H9 (cell line): ENCODE results near the gene INO80B. TPM values are rescaled to one million over a fixed set of nuclear protein-coding genes. Genes with fewer than 3 reads are reported as not detected.

ENCODE experiments used
- DNase-seq: peaks from one replicate; pipeline ENCODE4 v3.0.0-alpha.2; 2017
- H2AFZ ChIP-seq: one replicate; pipeline ENCODE4 v1.6.1; 2013; ENCODE audit warnings: mild to moderate bottlenecking, low read length, control low read depth, moderate library complexity
- H2AK5ac ChIP-seq: 2 replicates; pipeline ENCODE4 v1.6.1; 2013; ENCODE audit warnings: low read length, control low read depth, mixed read lengths; ENCODE audit not compliant: insufficient read length
- H2BK120ac ChIP-seq: one replicate; pipeline ENCODE4 v1.6.1; 2013; ENCODE audit warnings: low read depth, mild to moderate bottlenecking, low read length, control low read depth, inconsistent platforms; ENCODE audit not compliant: poor library complexity, severe bottlenecking
- H2BK12ac ChIP-seq: 2 replicates; pipeline ENCODE4 v1.6.1; 2013; ENCODE audit warnings: low read length, control low read depth, mixed read lengths, low read depth; ENCODE audit not compliant: insufficient read length
- H2BK15ac ChIP-seq: 2 replicates; pipeline ENCODE4 v1.6.1; 2013; ENCODE audit warnings: low read depth, low read length, control low read depth
- H2BK20ac ChIP-seq: one replicate; pipeline ENCODE4 v1.6.1; 2013; ENCODE audit warnings: low read depth, mild to moderate bottlenecking, low read length, control low read depth, inconsistent platforms; ENCODE audit not compliant: poor library complexity, severe bottlenecking
- H2BK5ac ChIP-seq: 2 replicates; pipeline ENCODE4 v1.6.1; 2013; ENCODE audit warnings: low read length, control low read depth, mixed read lengths; ENCODE audit not compliant: insufficient read length
- H3K14ac ChIP-seq: 2 replicates; pipeline ENCODE4 v1.6.1; 2013; ENCODE audit warnings: low read length, control low read depth; ENCODE audit not compliant: insufficient read depth
- H3K18ac ChIP-seq: 2 replicates; pipeline ENCODE4 v1.6.1; 2013; ENCODE audit warnings: low read depth, mild to moderate bottlenecking, mixed read lengths, low read length, control low read depth; ENCODE audit not compliant: insufficient read length
- H3K23ac ChIP-seq: 2 replicates; pipeline ENCODE4 v1.6.1; 2013; ENCODE audit warnings: low read length, control low read depth, mixed read lengths, low read depth; ENCODE audit not compliant: insufficient read length
- H3K23me2 ChIP-seq: 2 replicates; pipeline ENCODE4 v1.6.1; 2013; ENCODE audit warnings: low read depth, mild to moderate bottlenecking, mixed read lengths, low read length, control low read depth; ENCODE audit not compliant: insufficient read length, poor library complexity, severe bottlenecking
- H3K27ac ChIP-seq: 2 replicates; pipeline ENCODE4 v1.5.1; 2013; ENCODE audit warnings: low read length, control low read depth, mixed read lengths, low read depth; ENCODE audit not compliant: insufficient read length
- H3K27me3 ChIP-seq: 2 replicates; pipeline ENCODE4 v1.6.1; 2013; ENCODE audit warnings: low read length, control low read depth, inconsistent platforms; ENCODE audit not compliant: insufficient read depth
- H3K4ac ChIP-seq: 2 replicates; pipeline ENCODE4 v1.6.1; 2013; ENCODE audit warnings: low read depth, mild to moderate bottlenecking, control low read depth, inconsistent platforms, low read length, moderate library complexity
- H3K4me1 ChIP-seq: 2 replicates; pipeline ENCODE4 v1.6.1; 2013; ENCODE audit warnings: low read length, control low read depth, inconsistent platforms; ENCODE audit not compliant: insufficient read depth
- H3K4me2 ChIP-seq: 2 replicates; pipeline ENCODE4 v1.6.1; 2013; ENCODE audit warnings: low read length, control low read depth, mixed read lengths; ENCODE audit not compliant: insufficient read length, insufficient read depth
- H3K56ac ChIP-seq: 2 replicates; pipeline ENCODE4 v1.6.1; 2013; ENCODE audit warnings: low read depth, mild to moderate bottlenecking, mixed read lengths, low read length, control low read depth; ENCODE audit not compliant: insufficient read length
- H3K79me1 ChIP-seq: 2 replicates; pipeline ENCODE4 v1.6.1; 2013; ENCODE audit warnings: low read depth, mild to moderate bottlenecking, moderate library complexity, low read length, control low read depth, inconsistent platforms; ENCODE audit not compliant: insufficient read depth, poor library complexity, severe bottlenecking
- H3K79me2 ChIP-seq: 2 replicates; pipeline ENCODE4 v1.6.1; 2013; ENCODE audit warnings: low read length, control low read depth, inconsistent platforms; ENCODE audit not compliant: insufficient read depth
- H3K9ac ChIP-seq: 2 replicates; pipeline ENCODE4 v1.6.1; 2013; ENCODE audit warnings: low read length, control low read depth, mixed read lengths; ENCODE audit not compliant: insufficient read length; ENCODE audit errors: extremely low read depth
- H3K9me3 ChIP-seq: one replicate; pipeline ENCODE4 v1.6.1; 2013; ENCODE audit warnings: low read depth, low read length, inconsistent platforms; ENCODE audit not compliant: control insufficient read depth
- H3T11ph ChIP-seq: one replicate; pipeline ENCODE4 v1.6.1; 2013; ENCODE audit warnings: mild to moderate bottlenecking, low read length, control low read depth, inconsistent platforms
- H4K20me1 ChIP-seq: one replicate; pipeline ENCODE4 v1.6.1; 2013; ENCODE audit not compliant: control insufficient read depth, insufficient read length, insufficient read depth
- H4K5ac ChIP-seq: 2 replicates; pipeline ENCODE4 v1.6.1; 2013; ENCODE audit warnings: low read depth, mild to moderate bottlenecking, mixed read lengths, low read length, control low read depth; ENCODE audit not compliant: insufficient read length
- H4K8ac ChIP-seq: replicated peaks from 2 replicates; pipeline ENCODE4 v1.6.1; 2013; ENCODE audit warnings: low read length, control low read depth, mixed read lengths, low read depth; ENCODE audit not compliant: insufficient read length
- H4K91ac ChIP-seq: 2 replicates; pipeline ENCODE4 v1.6.1; 2013; ENCODE audit warnings: low read depth, mild to moderate bottlenecking, moderate library complexity, mixed read lengths, low read length, control low read depth; ENCODE audit not compliant: insufficient read length
- H3K27ac Mint-ChIP-seq, 3 experiments: 2 replicates in 2 of 3; 3 replicates in 1 of 3; pipeline ENCODE4 v1.8.0; 2020 to 2021; ENCODE audit warnings: mixed read lengths in 3 of 3, mild to moderate bottlenecking in 1 of 3, moderate library complexity in 1 of 3
- H3K27me3 Mint-ChIP-seq: 2 replicates; pipeline ENCODE4 v1.8.0; 2021; ENCODE audit warnings: low read depth, mild to moderate bottlenecking, moderate library complexity, mixed read lengths
- H3K36me3 Mint-ChIP-seq, 3 experiments: 2 replicates in 2 of 3; 3 replicates in 1 of 3; pipeline ENCODE4 v1.8.0; 2020 to 2021; ENCODE audit warnings: low read depth in 3 of 3, mixed read lengths in 3 of 3; ENCODE audit not compliant: insufficient read depth in 1 of 3
- H3K4me1 Mint-ChIP-seq, 2 experiments: 2 replicates each; pipeline ENCODE4 v1.8.0; 2020; ENCODE audit warnings: mixed read lengths in 2 of 2
- H3K4me3 Mint-ChIP-seq, 2 experiments: 2 replicates in 1 of 2; 3 replicates in 1 of 2; pipeline ENCODE4 v1.8.0; 2020 to 2021; ENCODE audit warnings: mild to moderate bottlenecking in 2 of 2, mixed read lengths in 2 of 2, moderate library complexity in 1 of 2
- H3K9me3 Mint-ChIP-seq, 2 experiments: 2 replicates in 1 of 2; 3 replicates in 1 of 2; pipeline ENCODE4 v1.8.0; 2020; ENCODE audit warnings: mild to moderate bottlenecking in 2 of 2, mixed read lengths in 2 of 2, moderate library complexity in 1 of 2
- whole genome bisulfite sequencing: extraction: QIAGEN DNeasy Blood & Tissue Kit; methylation state at CpG from one replicate; pipeline ENCODE4 v1.1.7; 2013; ENCODE audit warnings: missing lambda C conversion rate, low lambda C conversion rate, mixed read lengths; ENCODE audit not compliant: insufficient read length; ENCODE audit errors: extremely low coverage; 5-methylcytosine and 5-hydroxymethylcytosine counted together
- total RNA-seq: library from RNA; stranded (reverse); gene quantifications from 2 replicates; pipeline ENCODE4 v1.2.1, GENCODE V29; 2021
- TF ChIP-seq, protein P1 (sequence below): fragments of 200-600 bp; sonication (generic); conservative IDR thresholded peaks from 3 replicates; pipeline ENCODE4 v1.8.0; 2021; ENCODE audit warnings: antibody characterized with exemption, mild to moderate bottlenecking

The INO80B gene
- total RNA-seq, 1 experiment from 2014 or later, result 17.6 TPM

DNA sequence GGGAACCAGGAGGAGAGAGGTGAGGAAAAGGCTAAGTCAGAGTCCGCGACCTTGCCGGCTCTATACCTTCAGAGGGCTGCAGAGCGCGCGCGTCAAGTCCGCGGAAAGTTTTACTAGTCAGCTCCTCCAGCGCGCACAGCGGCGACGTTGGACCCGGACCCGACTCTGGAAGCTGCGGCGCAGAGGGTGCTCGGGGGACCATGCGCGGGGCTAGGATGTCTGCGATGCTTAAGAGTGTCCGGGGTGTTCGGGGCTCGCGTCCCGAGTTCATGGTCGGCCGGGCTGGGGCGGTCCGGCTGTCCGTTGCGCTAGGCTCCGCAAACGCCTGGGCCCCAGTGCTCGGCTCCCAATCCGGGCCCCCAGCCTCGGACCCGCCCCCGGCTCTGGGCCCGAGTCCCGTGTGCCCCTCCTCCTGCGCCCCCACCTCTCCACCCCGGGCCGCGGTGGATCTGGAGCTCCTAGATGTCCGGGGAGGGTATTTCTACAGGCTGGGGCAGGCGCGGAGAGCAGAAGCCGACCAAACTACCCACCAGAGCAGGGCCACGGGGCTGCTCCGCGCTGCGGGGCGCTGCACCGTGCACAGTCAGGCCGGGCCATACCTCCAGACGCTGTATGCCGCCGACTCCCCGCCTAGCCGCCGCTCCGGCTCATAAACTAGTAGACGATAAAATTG lies 44.5 kb downstream of the INO80B start, which contains the start of gene LBX2:
Gene LBX2 (minus strand): TSS at position 337 of the 673 bp plus-strand sequence. CDS start 66 bp downstream, at position 271.
- Histone ChIP-seq H4K91ac (no peak within 1 kb of the TSS), H3K18ac (no peak within 1 kb of the TSS), H3K27me3 (peaks cover 87% of the 10 kb centered on the region), H3K9me3 (no peaks in the 10 kb centered on the region), H3K27ac (no peak within 1 kb of the TSS), H3K23me2 (peaks cover 41% of the 10 kb centered on the region), H3K79me2 (no peaks in the 10 kb centered on the region), H4K5ac (no peak within 1 kb of the TSS), H2BK12ac (no peak within 1 kb of the TSS), H2BK15ac (no peak within 1 kb of the TSS), H2BK5ac (no peak within 1 kb of the TSS), H4K20me1 (no peaks in the 10 kb centered on the region), H2AK5ac (no peak within 1 kb of the TSS), H2AFZ (no peak within 1 kb of the TSS), H2BK20ac (no peak within 1 kb of the TSS), H4K8ac (no peak within 1 kb of the TSS), H3K79me1 (no peaks in the 10 kb centered on the region), H3K4me1 (peaks cover 2% of the 10 kb centered on the region; the same call in 1 of the 2 replicates), H3T11ph (no peak within 1 kb of the TSS), H3K4me2 (peak within 1 kb of the TSS; percentile 59), H2BK120ac (no peak within 1 kb of the TSS), H3K14ac (no peak within 1 kb of the TSS), H3K56ac (no peak within 1 kb of the TSS), H3K23ac (no peak within 1 kb of the TSS), H3K4ac (no peak within 1 kb of the TSS), H3K9ac (no peak within 1 kb of the TSS)
- 0 out of 7 replicates have a peak within 1 kb of the TSS, but pooled peaks of 2 of the 3 experiments have one; percentile 29 to 31 for H3K27ac Mint-ChIP-seq
- peak within 1 kb of the TSS; percentile 75 to 82 for H3K4me3 Mint-ChIP-seq
- H3K4me1 Mint-ChIP-seq, result peaks cover 50 to 62% of the 10 kb centered on the region in 2 experiments
- peaks cover 2 to 3% of the 10 kb centered on the region in 2 experiments; a peak in 3 of 5 replicates for H3K9me3 Mint-ChIP-seq
- no peak for DNase-seq
- TF ChIP-seq, protein P1, sequence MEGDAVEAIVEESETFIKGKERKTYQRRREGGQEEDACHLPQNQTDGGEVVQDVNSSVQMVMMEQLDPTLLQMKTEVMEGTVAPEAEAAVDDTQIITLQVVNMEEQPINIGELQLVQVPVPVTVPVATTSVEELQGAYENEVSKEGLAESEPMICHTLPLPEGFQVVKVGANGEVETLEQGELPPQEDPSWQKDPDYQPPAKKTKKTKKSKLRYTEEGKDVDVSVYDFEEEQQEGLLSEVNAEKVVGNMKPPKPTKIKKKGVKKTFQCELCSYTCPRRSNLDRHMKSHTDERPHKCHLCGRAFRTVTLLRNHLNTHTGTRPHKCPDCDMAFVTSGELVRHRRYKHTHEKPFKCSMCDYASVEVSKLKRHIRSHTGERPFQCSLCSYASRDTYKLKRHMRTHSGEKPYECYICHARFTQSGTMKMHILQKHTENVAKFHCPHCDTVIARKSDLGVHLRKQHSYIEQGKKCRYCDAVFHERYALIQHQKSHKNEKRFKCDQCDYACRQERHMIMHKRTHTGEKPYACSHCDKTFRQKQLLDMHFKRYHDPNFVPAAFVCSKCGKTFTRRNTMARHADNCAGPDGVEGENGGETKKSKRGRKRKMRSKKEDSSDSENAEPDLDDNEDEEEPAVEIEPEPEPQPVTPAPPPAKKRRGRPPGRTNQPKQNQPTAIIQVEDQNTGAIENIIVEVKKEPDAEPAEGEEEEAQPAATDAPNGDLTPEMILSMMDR, result no peak
- H3K36me3 Mint-ChIP-seq, result peaks cover 2 to 8% (median 6%) of the 10 kb centered on the region in 3 experiments; a peak in 6 of 7 replicates
- H3K27me3 Mint-ChIP-seq, result peaks cover 100% of the 10 kb centered on the region
- no CpG with 5 or more reads among the region's 65 CpGs for WGBS
